NK-92 (cell line): ENCODE measurements around the gene EEA1.

Experiments
- DNase-seq: peaks from one replicate; lab custom pipeline; 2025; ENCODE audit not compliant: unreplicated experiment; lab: John Stamatoyannopoulos, UW

Gene EEA1

DNA sequence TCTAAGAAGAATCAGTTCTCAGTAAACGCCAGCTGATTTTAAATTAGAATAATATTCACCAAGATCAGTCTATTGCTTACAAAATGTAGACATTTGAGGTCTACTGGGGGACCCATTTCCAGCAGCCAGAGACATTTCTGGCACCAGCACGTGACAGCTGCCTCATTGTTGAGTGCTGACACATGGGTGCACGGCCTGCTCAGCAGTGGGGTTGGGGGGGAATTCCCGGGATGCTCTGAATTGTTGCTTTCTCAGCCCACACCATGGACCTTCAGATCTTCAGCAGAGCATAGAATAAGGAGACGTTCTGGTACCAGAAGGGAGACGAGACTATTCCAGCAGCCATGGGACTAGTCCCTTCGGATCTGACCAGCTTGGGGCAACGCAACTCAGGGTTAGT lies 208.0 kb downstream of the EEA1 start:
- DNase-seq: no peak
